PC-9 (cell line): ENCODE measurements around the gene CXorf65. TPM values are rescaled to one million over a fixed set of nuclear protein-coding genes. Genes with fewer than 3 reads are reported as not detected.

Source experiments
- BruUV-seq: library from RNA; stranded (reverse); fragments of 400-500 nt; replicated peaks from 2 replicates; lab custom pipeline; 2021; lab: Mats Ljungman, UMichigan
- CTCF ChIA-PET: fragments of 300-600 bp; sonication (Branson Sonifier 250); formaldehyde crosslinking; loops from one replicate; lab custom pipeline; 2022; ENCODE audit warnings: antibody characterized with exemption; lab: Charles Lee
- POLR2A ChIA-PET: fragments of 300-600 bp; sonication (Branson Sonifier 250); formaldehyde crosslinking; loops from one replicate; lab custom pipeline; 2022; ENCODE audit warnings: antibody characterized with exemption; ENCODE audit not compliant: unreplicated experiment; lab: Charles Lee
- DNase-seq, 2 experiments: peaks; one replicate each; pipeline versions ENCODE4 v3.0.0 to v3.0.0-alpha.2; 2015 to 2022; ENCODE audit warnings: mixed read lengths in 1 of 2
- H2AFZ ChIP-seq: fragments of 200-600 bp; sonication (generic); 2 replicates; pipeline ENCODE4 v1.8.1; 2017; ENCODE audit warnings: antibody characterized with exemption
- H3F3A ChIP-seq: fragments of 200-600 bp; sonication (generic); 2 replicates; pipeline ENCODE4 v1.8.1; 2017; ENCODE audit warnings: antibody characterized with exemption, mild to moderate bottlenecking, low read depth; ENCODE audit not compliant: insufficient read depth
- H3K27ac ChIP-seq: fragments of 200-600 bp; sonication (generic); 2 replicates; pipeline ENCODE4 v1.6.1; 2016; ENCODE audit warnings: mixed run types
- H3K27me3 ChIP-seq: fragments of 200-600 bp; sonication (generic); 2 replicates; pipeline ENCODE4 v1.6.1; 2016; ENCODE audit warnings: low read depth, mixed run types; ENCODE audit not compliant: insufficient read depth
- H3K36me3 ChIP-seq: fragments of 200-600 bp; sonication (generic); 2 replicates; pipeline ENCODE4 v1.6.1; 2016; ENCODE audit warnings: low read depth, mixed run types
- H3K4me1 ChIP-seq: fragments of 200-600 bp; sonication (generic); replicated peaks from 2 replicates; pipeline ENCODE4 v1.6.1; 2016; ENCODE audit warnings: mixed run types; ENCODE audit not compliant: insufficient read depth
- H3K4me2 ChIP-seq: fragments of 200-600 bp; sonication (generic); 2 replicates; pipeline ENCODE4 v1.6.1; 2017; ENCODE audit warnings: mixed run types
- H3K4me3 ChIP-seq: fragments of 200-600 bp; sonication (generic); 2 replicates; pipeline ENCODE4 v1.6.1; 2016; ENCODE audit warnings: mixed run types
- H3K79me2 ChIP-seq: fragments of 200-600 bp; sonication (generic); 2 replicates; pipeline ENCODE4 v1.6.1; 2017; ENCODE audit warnings: low read depth, mixed run types
- H3K9me2 ChIP-seq: fragments of 200-600 bp; sonication (generic); 2 replicates; pipeline ENCODE4 v1.8.1; 2017; ENCODE audit warnings: mild to moderate bottlenecking; ENCODE audit not compliant: insufficient read depth
- H3K9me3 ChIP-seq: fragments of 200-600 bp; sonication (generic); 2 replicates; pipeline ENCODE4 v1.8.1; 2016; ENCODE audit warnings: low read depth; ENCODE audit not compliant: insufficient read depth
- H4K20me1 ChIP-seq: fragments of 200-600 bp; sonication (generic); 2 replicates; pipeline ENCODE4 v1.8.1; 2017; ENCODE audit not compliant: insufficient read depth
- EZH2 ChIP-seq: fragments of 200-600 bp; sonication (generic); IDR thresholded peaks from 2 replicates; pipeline ENCODE4 v1.8.0; 2017; ENCODE audit warnings: antibody characterized with exemption, low read depth
- intact Hi-C: fragments of 100-400 bp; cut with micrococcal nuclease; formaldehyde crosslinking; loops from one replicate; pipeline ENCODE4 v1.10.0; 2022; ENCODE audit not compliant: unreplicated experiment
- total RNA-seq: library from RNA; stranded (reverse); gene quantifications from 2 replicates; pipeline ENCODE4 v1.2.3, GENCODE V29; 2021
- TF ChIP-seq, protein P1 (sequence below): fragments of 200-600 bp; sonication (generic); conservative IDR thresholded peaks from 2 replicates; pipeline ENCODE4 v1.6.1; 2017; ENCODE audit warnings: mixed run types, antibody characterized with exemption, mild to moderate bottlenecking, moderate library complexity

Gene CXorf65
- total RNA-seq, 1 experiment from 2014 or later, result not detected

DNA sequence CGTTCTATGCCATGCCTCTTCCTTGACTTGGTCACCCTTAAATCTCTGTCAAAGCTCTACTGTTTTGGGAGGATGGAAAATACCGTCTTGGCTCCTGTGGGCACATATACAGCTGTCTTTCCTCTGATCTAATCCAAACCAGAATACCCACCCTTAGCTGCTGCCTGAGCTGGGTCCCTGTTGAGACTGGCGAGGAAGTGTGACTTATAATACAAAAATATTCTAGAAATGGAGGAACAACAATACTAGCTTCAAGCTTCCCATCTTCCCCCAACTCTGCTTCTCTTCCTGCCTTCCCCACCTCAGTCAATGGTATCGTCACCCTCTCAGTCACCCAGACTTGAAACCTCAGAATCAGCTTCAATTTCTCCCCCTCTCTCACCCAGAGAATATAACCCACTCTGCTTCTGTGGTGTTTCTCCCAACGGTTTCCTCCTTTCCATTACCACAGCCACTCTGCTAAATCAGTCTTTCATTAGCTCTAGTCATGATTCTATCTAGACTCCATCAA lies 5.4 kb upstream of the CXorf65 start:
- TF ChIP-seq EZH2, result no peak
- TF ChIP-seq, protein P1, sequence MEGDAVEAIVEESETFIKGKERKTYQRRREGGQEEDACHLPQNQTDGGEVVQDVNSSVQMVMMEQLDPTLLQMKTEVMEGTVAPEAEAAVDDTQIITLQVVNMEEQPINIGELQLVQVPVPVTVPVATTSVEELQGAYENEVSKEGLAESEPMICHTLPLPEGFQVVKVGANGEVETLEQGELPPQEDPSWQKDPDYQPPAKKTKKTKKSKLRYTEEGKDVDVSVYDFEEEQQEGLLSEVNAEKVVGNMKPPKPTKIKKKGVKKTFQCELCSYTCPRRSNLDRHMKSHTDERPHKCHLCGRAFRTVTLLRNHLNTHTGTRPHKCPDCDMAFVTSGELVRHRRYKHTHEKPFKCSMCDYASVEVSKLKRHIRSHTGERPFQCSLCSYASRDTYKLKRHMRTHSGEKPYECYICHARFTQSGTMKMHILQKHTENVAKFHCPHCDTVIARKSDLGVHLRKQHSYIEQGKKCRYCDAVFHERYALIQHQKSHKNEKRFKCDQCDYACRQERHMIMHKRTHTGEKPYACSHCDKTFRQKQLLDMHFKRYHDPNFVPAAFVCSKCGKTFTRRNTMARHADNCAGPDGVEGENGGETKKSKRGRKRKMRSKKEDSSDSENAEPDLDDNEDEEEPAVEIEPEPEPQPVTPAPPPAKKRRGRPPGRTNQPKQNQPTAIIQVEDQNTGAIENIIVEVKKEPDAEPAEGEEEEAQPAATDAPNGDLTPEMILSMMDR, result no peak
- no peak overlapping the region for H3K4me3 ChIP-seq
- H3K4me2 ChIP-seq, result no peak overlapping the region
- H3K27ac ChIP-seq, result no peak overlapping the region
- no peak for DNase-seq
- no peaks in the 10 kb centered on the region for H3K9me2 ChIP-seq
- BruUV-seq, result no TSS peak
- H3K79me2 ChIP-seq, result no peaks in the 10 kb centered on the region
- no peaks in the 10 kb centered on the region for H3K36me3 ChIP-seq
- no peaks in the 10 kb centered on the region for H3K4me1 ChIP-seq
- no peaks in the 10 kb centered on the region for H4K20me1 ChIP-seq
- ChIA-PET CTCF (no interaction called here), POLR2A (no interaction called here)
- intact Hi-C loops, result no loop called here
- H3F3A ChIP-seq, result no peaks in the 10 kb centered on the region
- no peaks in the 10 kb centered on the region for H3K9me3 ChIP-seq
- no peaks in the 10 kb centered on the region for H3K27me3 ChIP-seq
- no peak overlapping the region for H2AFZ ChIP-seq

DNA sequence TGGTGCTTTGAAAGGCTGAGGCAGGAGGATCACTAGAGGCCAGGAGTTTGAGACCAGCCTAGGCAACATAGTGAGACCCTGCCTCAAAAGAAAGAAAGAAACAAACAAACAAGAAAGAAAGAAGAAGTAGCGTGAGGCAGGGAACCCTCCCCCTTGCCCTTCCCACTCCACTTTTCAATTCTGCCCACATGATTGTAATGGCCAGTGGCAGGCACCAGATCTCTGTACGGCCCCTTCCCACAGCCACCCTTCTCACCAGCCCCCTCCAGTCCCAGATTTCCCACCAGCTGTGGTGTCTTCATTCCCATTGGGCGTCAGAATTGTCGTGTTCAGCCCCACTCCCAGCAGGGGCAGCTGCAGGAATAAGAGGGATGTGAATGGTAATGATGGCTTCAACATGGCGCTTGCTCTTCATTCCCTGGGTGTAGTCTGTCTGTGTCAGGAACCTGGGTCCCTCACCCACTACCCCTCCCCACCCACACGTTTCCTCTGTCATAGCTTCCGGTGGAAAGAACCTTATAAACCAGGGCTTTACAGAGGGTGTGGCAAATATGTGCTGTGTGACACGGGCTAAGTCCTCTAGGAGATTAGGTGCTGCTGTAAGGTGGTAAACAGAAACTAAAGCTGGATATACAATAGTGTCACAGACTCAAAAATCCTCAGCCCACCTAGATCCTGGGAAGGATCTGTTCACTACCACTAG lies 4.8 kb upstream of the CXorf65 start, which contains the start of gene IL2RG:
Gene IL2RG (minus strand): TSS at position 437 of the 703 bp plus-strand sequence. CDS start 38 bp downstream, at position 399.
- Histone ChIP-seq H3K9me2 (no peaks in the 10 kb centered on the region), H3K4me2 (no peak within 1 kb of the TSS), H3F3A (no peaks in the 10 kb centered on the region), H3K4me1 (no peaks in the 10 kb centered on the region), H3K9me3 (no peaks in the 10 kb centered on the region), H3K36me3 (no peaks in the 10 kb centered on the region), H3K4me3 (no peak within 1 kb of the TSS), H4K20me1 (no peaks in the 10 kb centered on the region), H2AFZ (no peak within 1 kb of the TSS), H3K27ac (no peak within 1 kb of the TSS), H3K79me2 (no peaks in the 10 kb centered on the region), H3K27me3 (no peaks in the 10 kb centered on the region)
- no TSS peak for BruUV-seq
- TF ChIP-seq, protein P1, result no peak
- no peak for TF ChIP-seq EZH2
- intact Hi-C loops, result no loop called here
- ChIA-PET CTCF (no interaction called here), POLR2A (no interaction called here)
- no peak for DNase-seq

DNA sequence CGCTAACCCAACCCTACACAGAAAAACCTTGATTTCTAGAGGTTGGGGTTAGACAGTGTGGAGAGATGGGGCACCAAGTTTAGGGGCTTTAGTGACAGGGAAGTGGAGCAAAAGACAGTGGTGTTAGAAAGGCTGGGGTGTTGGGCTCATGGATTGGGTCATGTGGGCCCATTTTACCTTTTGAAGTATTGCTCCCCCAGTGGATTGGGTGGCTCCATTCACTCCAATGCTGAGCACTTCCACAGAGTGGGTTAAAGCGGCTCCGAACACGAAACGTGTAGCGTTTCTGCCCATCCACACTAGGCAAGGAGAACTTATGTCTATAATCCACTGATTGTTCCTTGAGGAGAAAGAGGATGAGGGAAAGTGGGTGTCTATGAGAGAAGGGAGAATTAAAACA lies 2.5 kb upstream of the CXorf65 start:
- H3K36me3 ChIP-seq, result no peaks in the 10 kb centered on the region
- no peaks in the 10 kb centered on the region for H3K9me3 ChIP-seq
- H3K79me2 ChIP-seq, result no peaks in the 10 kb centered on the region
- no peaks in the 10 kb centered on the region for H3K27me3 ChIP-seq
- H3K9me2 ChIP-seq, result no peaks in the 10 kb centered on the region
- no peaks in the 10 kb centered on the region for H3F3A ChIP-seq
- no peak overlapping the region for H3K4me2 ChIP-seq
- no peaks in the 10 kb centered on the region for H3K4me1 ChIP-seq
- CTCF ChIA-PET, result no interaction called here
- H4K20me1 ChIP-seq, result no peaks in the 10 kb centered on the region
- no TSS peak for BruUV-seq
- no peak overlapping the region for H2AFZ ChIP-seq
- TF ChIP-seq, protein P1, result no peak
- no peak for TF ChIP-seq EZH2
- no peak overlapping the region for H3K4me3 ChIP-seq
- intact Hi-C loops, result no loop called here
- no peak for DNase-seq
- POLR2A ChIA-PET, result no interaction called here
- no peak overlapping the region for H3K27ac ChIP-seq
